HL-60/S4 (cell line): ENCODE results near the gene RAB30.

Experiments
- in situ Hi-C: fragments of 300-500 bp; cut with MboI; formaldehyde crosslinking; loops from 2 replicates; pipeline ENCODE4 v1.14.3; 2022; ENCODE audit warnings: low sequenced_read_pairs

Gene RAB30, protein sequence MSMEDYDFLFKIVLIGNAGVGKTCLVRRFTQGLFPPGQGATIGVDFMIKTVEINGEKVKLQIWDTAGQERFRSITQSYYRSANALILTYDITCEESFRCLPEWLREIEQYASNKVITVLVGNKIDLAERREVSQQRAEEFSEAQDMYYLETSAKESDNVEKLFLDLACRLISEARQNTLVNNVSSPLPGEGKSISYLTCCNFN

GRCh38 chr11:83071567-83072349 lies at the start of gene RAB30:
Gene RAB30 (minus strand): TSS chr11:83071897. CDS start chr11:82997316, 74,581 bp downstream.
- in situ Hi-C loops = loop anchor here (10.0 kb wide), 1 partner anchor 63 kb away; no protein-coding TSS in a partner anchor

- in situ Hi-C loops = no loop called here
Measured at GRCh38 chr11:83120327-83120726, 48.6 kb upstream of the RAB30 start.

- in situ Hi-C loops = no loop called here
Measured at GRCh38 chr11:83119216-83119615, 47.5 kb upstream of the RAB30 start.

GRCh38 chr11:83118814-83119213 lies 47.1 kb upstream of the RAB30 start:
- in situ Hi-C loops = no loop called here

- in situ Hi-C loops = no loop called here
Measured at GRCh38 chr11:83116015-83116641, 44.4 kb upstream of the RAB30 start.

DNA sequence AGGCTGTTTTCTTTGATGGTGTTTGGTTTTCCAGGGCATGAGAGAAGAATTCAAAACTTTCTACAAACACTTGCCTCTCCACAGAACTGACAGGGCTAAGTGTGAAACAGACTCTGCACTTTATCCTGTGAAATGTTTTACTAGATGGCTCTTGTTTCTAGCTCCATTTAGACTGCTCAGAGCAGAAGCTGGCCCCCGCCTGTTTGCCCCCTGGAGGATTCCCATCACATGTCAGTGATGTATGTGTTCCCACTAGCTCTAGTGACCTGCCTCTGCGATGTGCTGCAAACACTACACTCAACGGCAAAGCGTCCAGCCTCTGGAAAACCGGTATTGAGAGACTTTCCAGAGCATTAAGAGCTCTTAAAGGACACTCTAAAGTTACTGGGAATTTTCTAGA lies 43.9 kb upstream of the RAB30 start:
- in situ Hi-C loops = no loop called here

GRCh38 chr11:83115026-83115425 lies 43.3 kb upstream of the RAB30 start:
- in situ Hi-C loops = no loop called here

- in situ Hi-C loops = no loop called here
Measured at GRCh38 chr11:83112886-83113285, 41.2 kb upstream of the RAB30 start.

- in situ Hi-C loops = no loop called here
Measured at GRCh38 chr11:83105168-83105567, 33.5 kb upstream of the RAB30 start.

DNA sequence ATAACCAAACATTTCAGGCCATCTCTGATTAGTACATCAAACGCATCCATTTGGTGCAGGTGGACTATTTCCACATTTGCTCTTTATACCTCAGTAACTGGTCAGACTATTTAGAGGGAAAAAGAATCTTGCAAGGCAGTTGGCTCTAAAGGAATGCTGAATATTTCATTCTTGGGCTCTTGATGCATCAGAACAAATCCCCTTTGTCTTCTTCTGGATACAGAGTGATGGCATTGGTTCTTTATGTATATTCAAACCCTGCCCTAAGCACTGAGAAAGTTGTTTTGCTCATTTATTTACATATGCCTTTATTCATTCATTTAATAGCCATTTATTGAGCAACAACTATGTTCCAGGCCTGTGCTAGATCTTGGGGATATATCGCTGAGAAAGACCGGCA lies 31.1 kb upstream of the RAB30 start:
- in situ Hi-C loops = no loop called here

- in situ Hi-C loops = no loop called here
Measured at GRCh38 chr11:83097429-83098075, 25.9 kb upstream of the RAB30 start.

DNA sequence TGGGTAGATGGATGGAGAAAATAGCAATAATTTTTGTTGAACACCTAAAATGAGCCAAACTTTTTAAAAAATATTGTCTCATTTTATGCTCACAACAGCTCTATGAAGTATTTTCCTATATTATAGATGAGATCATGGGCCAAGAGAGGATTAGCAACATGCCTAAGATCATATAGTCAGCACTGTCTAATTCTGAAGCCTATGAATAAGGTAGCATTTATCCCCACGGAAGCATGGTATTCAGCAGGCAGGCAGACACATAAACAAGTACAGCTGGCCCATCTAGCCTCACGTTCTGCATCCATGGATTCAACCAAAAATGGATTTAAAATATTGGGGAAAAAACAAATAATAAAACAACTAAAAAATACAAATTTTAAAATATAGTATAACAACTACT lies 21.9 kb upstream of the RAB30 start:
- in situ Hi-C loops = no loop called here

GRCh38 chr11:83092488-83093384 lies 21.0 kb upstream of the RAB30 start:
- in situ Hi-C loops = no loop called here

DNA sequence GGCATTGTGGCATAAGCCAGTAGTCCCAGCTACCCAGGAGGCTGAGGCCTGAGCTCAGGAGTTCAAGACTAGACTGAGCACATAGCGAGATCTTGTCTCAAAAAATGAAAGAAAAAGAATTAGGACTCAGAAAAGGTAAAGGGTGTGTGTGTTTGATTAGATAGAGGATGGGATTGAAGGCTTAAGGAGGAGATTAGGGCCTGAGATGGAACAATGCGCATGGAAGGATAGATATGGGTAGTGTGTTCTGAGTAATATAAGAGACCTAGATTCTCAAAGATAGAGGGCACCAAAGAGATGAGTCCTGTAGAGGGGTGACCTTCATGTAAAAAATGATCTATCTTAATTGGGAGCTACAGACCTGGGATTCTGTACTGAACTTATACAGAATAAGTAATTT lies 17.3 kb upstream of the RAB30 start:
- in situ Hi-C loops = no loop called here

- in situ Hi-C loops = no loop called here
Measured at GRCh38 chr11:83087035-83087434, 15.3 kb upstream of the RAB30 start.

GRCh38 chr11:83079820-83080219 lies 8.1 kb upstream of the RAB30 start:
- in situ Hi-C loops = loop anchor here (10.0 kb wide), 1 partner anchor 55 kb away; no protein-coding TSS in a partner anchor

GRCh38 chr11:83078269-83078668 lies 6.6 kb upstream of the RAB30 start:
- in situ Hi-C loops = loop anchor here (10.0 kb wide), 1 partner anchor 57 kb away; no protein-coding TSS in a partner anchor

DNA sequence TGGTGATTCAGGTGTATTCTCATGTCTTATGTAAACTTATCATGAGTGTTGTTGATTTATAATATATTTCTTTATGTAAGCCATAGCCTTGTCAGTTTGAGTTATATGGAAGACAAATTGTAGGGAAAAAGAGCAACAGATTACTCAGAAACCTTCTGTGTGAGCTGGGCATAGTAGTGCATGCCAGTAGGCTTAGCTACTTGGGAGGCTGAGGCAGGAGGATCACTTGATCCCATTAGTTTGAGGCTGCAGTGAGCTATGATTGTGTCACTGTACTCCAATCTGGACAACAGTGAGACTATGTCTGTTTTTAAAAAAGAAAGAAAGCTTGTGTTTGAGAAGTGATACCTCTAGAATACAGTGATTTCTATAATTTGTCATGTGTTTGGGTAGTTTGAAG lies 2.2 kb upstream of the RAB30 start:
- in situ Hi-C loops = loop anchor here (10.0 kb wide), 1 partner anchor 61 kb away; no protein-coding TSS in a partner anchor

GRCh38 chr11:83073258-83073657 lies 1.6 kb upstream of the RAB30 start:
- in situ Hi-C loops = loop anchor here (10.0 kb wide), 1 partner anchor 62 kb away; no protein-coding TSS in a partner anchor
